ENCODE results near the gene CSMD2.

DNA sequence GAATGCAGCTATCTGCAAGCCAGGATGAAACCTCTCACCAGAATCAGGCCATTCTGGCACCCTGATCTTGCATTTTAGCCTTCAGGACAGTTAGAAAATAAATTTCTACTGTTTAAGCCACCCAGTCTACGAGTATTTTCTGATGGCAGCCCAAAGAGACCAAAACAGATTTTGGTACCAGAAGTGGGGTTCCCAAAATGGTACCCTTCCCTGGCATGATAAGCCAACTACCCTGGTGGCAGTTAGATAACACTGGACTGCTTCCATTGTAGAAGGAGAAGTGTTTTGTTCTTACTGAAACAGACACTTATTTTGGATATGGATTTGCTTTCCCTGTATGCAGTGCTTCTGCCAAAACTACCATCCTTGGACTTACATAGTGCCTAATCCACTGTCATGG is 115.0 kb downstream of the CSMD2 start:
- no peak for TF ChIP-seq NR3C1 (CRISPR knock-in tag; conservative IDR thresholded peaks at IDR 0.05; ENCODE audit: low read depth)
- TF ChIP-seq, protein P1, sequence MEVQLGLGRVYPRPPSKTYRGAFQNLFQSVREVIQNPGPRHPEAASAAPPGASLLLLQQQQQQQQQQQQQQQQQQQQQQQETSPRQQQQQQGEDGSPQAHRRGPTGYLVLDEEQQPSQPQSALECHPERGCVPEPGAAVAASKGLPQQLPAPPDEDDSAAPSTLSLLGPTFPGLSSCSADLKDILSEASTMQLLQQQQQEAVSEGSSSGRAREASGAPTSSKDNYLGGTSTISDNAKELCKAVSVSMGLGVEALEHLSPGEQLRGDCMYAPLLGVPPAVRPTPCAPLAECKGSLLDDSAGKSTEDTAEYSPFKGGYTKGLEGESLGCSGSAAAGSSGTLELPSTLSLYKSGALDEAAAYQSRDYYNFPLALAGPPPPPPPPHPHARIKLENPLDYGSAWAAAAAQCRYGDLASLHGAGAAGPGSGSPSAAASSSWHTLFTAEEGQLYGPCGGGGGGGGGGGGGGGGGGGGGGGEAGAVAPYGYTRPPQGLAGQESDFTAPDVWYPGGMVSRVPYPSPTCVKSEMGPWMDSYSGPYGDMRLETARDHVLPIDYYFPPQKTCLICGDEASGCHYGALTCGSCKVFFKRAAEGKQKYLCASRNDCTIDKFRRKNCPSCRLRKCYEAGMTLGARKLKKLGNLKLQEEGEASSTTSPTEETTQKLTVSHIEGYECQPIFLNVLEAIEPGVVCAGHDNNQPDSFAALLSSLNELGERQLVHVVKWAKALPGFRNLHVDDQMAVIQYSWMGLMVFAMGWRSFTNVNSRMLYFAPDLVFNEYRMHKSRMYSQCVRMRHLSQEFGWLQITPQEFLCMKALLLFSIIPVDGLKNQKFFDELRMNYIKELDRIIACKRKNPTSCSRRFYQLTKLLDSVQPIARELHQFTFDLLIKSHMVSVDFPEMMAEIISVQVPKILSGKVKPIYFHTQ (CRISPR knock-in tag; IDR thresholded peaks at IDR 0.05), result no peak
- TF ChIP-seq USF1 (CRISPR knock-in tag; IDR thresholded peaks at IDR 0.05), result no peak
- no peak for TF ChIP-seq NR2C2 (CRISPR knock-in tag; IDR thresholded peaks at IDR 0.05)
- TF ChIP-seq, protein P2, sequence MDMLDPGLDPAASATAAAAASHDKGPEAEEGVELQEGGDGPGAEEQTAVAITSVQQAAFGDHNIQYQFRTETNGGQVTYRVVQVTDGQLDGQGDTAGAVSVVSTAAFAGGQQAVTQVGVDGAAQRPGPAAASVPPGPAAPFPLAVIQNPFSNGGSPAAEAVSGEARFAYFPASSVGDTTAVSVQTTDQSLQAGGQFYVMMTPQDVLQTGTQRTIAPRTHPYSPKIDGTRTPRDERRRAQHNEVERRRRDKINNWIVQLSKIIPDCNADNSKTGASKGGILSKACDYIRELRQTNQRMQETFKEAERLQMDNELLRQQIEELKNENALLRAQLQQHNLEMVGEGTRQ (CRISPR knock-in tag; IDR thresholded peaks at IDR 0.05), result no peak

All from WTC11 (cell line).